K562 (cell line): ENCODE results near the gene AKAP6. TPM values are rescaled to one million over a fixed set of nuclear protein-coding genes. Genes with fewer than 3 reads are reported as not detected.

ENCODE experiments used
- polyA plus RNA-seq, 8 experiments: library from polyadenylated mRNA; depleted of rRNA in 4 of 8; stranded (reverse) in 5 of 8; unstranded in 3 of 8; fragments of >200 nt; fragmentation: Nextera tagmentation in 2 of 8; fragmentation: Illumina TruSeq in 1 of 8; extraction: Ambion mirVana in 2 of 8; extraction: Trizol in 1 of 8; gene quantifications; 2 replicates each; pipeline versions ENCODE4 v1.2.1 to v1.2.3, GENCODE V29; 2011 to 2014; ENCODE audit warnings: inconsistent platforms in 1 of 8, missing spikeins in 1 of 8
- total RNA-seq, 7 experiments: library from RNA; depleted of rRNA in 6 of 7; stranded (reverse); fragments of >200 nt in 6 of 7; fragmentation: Illumina TruSeq in 2 of 7; extraction: Trizol in 2 of 7; gene quantifications; 2 replicates each; pipeline versions ENCODE4 v1.2.1 to v1.2.3, GENCODE V29; 2011 to 2021; ENCODE audit warnings: low replicate concordance in 1 of 7
- TF ChIP-seq, protein P1 (sequence below): fragments of 200-600 bp; sonication (generic); IDR thresholded peaks from one replicate; pipeline ENCODE4 v1.6.1; 2012; ENCODE audit warnings: mild to moderate bottlenecking, low read depth, low read length, inconsistent platforms
- TF ChIP-seq, protein P2 (sequence below): fragments of 450-650 bp; conservative IDR thresholded peaks from 2 replicates; pipeline ENCODE4 v1.6.1; 2016; ENCODE audit warnings: missing genetic modification characterization, low read depth, mild to moderate bottlenecking, control low read depth, missing compliant biosample characterization

AKAP6 gene
- total and polyA plus RNA-seq, 9 of the 15 experiments (the other 6 are each of a cell fraction or from before 2014, with no cell fraction given) = 0.03 to 1.7 (median 0.48) TPM

DNA sequence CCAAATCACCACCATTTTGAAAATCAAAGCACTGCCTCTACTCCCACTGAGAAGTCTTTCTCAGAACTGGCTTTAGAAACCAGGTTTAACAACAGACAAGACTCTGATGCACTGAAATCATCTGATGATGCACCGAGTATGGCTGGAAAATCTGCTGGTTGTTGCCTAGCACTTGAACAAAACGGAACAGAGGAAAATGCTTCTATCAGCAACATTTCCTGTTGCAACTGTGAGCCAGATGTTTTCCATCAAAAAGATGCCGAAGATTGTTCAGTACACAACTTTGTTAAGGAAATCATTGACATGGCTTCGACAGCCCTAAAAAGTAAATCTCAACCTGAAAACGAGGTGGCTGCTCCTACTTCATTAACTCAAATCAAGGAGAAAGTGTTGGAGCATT lies 494.6 kb downstream of the AKAP6 start (continued):
- TF ChIP-seq, protein P1, sequence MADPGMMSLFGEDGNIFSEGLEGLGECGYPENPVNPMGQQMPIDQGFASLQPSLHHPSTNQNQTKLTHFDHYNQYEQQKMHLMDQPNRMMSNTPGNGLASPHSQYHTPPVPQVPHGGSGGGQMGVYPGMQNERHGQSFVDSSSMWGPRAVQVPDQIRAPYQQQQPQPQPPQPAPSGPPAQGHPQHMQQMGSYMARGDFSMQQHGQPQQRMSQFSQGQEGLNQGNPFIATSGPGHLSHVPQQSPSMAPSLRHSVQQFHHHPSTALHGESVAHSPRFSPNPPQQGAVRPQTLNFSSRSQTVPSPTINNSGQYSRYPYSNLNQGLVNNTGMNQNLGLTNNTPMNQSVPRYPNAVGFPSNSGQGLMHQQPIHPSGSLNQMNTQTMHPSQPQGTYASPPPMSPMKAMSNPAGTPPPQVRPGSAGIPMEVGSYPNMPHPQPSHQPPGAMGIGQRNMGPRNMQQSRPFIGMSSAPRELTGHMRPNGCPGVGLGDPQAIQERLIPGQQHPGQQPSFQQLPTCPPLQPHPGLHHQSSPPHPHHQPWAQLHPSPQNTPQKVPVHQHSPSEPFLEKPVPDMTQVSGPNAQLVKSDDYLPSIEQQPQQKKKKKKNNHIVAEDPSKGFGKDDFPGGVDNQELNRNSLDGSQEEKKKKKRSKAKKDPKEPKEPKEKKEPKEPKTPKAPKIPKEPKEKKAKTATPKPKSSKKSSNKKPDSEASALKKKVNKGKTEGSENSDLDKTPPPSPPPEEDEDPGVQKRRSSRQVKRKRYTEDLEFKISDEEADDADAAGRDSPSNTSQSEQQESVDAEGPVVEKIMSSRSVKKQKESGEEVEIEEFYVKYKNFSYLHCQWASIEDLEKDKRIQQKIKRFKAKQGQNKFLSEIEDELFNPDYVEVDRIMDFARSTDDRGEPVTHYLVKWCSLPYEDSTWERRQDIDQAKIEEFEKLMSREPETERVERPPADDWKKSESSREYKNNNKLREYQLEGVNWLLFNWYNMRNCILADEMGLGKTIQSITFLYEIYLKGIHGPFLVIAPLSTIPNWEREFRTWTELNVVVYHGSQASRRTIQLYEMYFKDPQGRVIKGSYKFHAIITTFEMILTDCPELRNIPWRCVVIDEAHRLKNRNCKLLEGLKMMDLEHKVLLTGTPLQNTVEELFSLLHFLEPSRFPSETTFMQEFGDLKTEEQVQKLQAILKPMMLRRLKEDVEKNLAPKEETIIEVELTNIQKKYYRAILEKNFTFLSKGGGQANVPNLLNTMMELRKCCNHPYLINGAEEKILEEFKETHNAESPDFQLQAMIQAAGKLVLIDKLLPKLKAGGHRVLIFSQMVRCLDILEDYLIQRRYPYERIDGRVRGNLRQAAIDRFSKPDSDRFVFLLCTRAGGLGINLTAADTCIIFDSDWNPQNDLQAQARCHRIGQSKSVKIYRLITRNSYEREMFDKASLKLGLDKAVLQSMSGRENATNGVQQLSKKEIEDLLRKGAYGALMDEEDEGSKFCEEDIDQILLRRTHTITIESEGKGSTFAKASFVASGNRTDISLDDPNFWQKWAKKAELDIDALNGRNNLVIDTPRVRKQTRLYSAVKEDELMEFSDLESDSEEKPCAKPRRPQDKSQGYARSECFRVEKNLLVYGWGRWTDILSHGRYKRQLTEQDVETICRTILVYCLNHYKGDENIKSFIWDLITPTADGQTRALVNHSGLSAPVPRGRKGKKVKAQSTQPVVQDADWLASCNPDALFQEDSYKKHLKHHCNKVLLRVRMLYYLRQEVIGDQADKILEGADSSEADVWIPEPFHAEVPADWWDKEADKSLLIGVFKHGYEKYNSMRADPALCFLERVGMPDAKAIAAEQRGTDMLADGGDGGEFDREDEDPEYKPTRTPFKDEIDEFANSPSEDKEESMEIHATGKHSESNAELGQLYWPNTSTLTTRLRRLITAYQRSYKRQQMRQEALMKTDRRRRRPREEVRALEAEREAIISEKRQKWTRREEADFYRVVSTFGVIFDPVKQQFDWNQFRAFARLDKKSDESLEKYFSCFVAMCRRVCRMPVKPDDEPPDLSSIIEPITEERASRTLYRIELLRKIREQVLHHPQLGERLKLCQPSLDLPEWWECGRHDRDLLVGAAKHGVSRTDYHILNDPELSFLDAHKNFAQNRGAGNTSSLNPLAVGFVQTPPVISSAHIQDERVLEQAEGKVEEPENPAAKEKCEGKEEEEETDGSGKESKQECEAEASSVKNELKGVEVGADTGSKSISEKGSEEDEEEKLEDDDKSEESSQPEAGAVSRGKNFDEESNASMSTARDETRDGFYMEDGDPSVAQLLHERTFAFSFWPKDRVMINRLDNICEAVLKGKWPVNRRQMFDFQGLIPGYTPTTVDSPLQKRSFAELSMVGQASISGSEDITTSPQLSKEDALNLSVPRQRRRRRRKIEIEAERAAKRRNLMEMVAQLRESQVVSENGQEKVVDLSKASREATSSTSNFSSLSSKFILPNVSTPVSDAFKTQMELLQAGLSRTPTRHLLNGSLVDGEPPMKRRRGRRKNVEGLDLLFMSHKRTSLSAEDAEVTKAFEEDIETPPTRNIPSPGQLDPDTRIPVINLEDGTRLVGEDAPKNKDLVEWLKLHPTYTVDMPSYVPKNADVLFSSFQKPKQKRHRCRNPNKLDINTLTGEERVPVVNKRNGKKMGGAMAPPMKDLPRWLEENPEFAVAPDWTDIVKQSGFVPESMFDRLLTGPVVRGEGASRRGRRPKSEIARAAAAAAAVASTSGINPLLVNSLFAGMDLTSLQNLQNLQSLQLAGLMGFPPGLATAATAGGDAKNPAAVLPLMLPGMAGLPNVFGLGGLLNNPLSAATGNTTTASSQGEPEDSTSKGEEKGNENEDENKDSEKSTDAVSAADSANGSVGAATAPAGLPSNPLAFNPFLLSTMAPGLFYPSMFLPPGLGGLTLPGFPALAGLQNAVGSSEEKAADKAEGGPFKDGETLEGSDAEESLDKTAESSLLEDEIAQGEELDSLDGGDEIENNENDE = no peak
- TF ChIP-seq, protein P2, sequence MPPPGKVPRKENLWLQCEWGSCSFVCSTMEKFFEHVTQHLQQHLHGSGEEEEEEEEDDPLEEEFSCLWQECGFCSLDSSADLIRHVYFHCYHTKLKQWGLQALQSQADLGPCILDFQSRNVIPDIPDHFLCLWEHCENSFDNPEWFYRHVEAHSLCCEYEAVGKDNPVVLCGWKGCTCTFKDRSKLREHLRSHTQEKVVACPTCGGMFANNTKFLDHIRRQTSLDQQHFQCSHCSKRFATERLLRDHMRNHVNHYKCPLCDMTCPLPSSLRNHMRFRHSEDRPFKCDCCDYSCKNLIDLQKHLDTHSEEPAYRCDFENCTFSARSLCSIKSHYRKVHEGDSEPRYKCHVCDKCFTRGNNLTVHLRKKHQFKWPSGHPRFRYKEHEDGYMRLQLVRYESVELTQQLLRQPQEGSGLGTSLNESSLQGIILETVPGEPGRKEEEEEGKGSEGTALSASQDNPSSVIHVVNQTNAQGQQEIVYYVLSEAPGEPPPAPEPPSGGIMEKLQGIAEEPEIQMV (tag) = no peak
